KMS-11 (cell line): ENCODE measurements around the gene ADAM8.

ENCODE experiments used
- H2AFZ ChIP-seq: fragments of 200-600 bp; sonication (generic); 2 replicates; pipeline ENCODE4 v1.6.1; 2016; ENCODE audit warnings: antibody characterized with exemption, mixed run types, low read depth
- H3K27ac ChIP-seq: fragments of 200-600 bp; sonication (generic); 2 replicates; pipeline ENCODE4 v1.6.1; 2016; ENCODE audit warnings: mild to moderate bottlenecking, mixed run types
- H3K27me3 ChIP-seq: fragments of 200-600 bp; sonication (generic); 2 replicates; pipeline ENCODE4 v1.6.1; 2017; ENCODE audit warnings: mild to moderate bottlenecking, low read depth, mixed run types, moderate library complexity; ENCODE audit not compliant: insufficient read depth
- H3K36me3 ChIP-seq: fragments of 200-600 bp; sonication (generic); 2 replicates; pipeline ENCODE4 v1.6.1; 2017; ENCODE audit warnings: mild to moderate bottlenecking, mixed run types; ENCODE audit not compliant: insufficient read depth
- H3K4me1 ChIP-seq: fragments of 200-600 bp; sonication (generic); 2 replicates; pipeline ENCODE4 v1.6.1; 2016; ENCODE audit warnings: mild to moderate bottlenecking, low read depth, mixed run types; ENCODE audit not compliant: poor library complexity, severe bottlenecking
- H3K4me2 ChIP-seq: fragments of 200-600 bp; sonication (generic); 2 replicates; pipeline ENCODE4 v1.7.0; 2016; ENCODE audit warnings: mild to moderate bottlenecking, mixed run types
- H3K4me3 ChIP-seq: fragments of 200-600 bp; sonication (generic); IDR thresholded peaks from 2 replicates; pipeline ENCODE4 v1.6.1; 2017; ENCODE audit warnings: low read depth, low read length, mixed read lengths; ENCODE audit not compliant: insufficient read depth
- H3K79me2 ChIP-seq: fragments of 200-600 bp; sonication (generic); 2 replicates; pipeline ENCODE4 v1.6.1; 2016; ENCODE audit warnings: low read depth, mixed run types; ENCODE audit not compliant: insufficient read depth
- H3K9ac ChIP-seq: fragments of 200-600 bp; sonication (generic); 2 replicates; pipeline ENCODE4 v1.6.1; 2016; ENCODE audit warnings: mild to moderate bottlenecking, mixed run types
- H4K20me1 ChIP-seq: fragments of 200-600 bp; sonication (generic); 2 replicates; pipeline ENCODE4 v1.6.1; 2016; ENCODE audit warnings: mild to moderate bottlenecking, mixed run types; ENCODE audit not compliant: insufficient read depth
- TF ChIP-seq, protein P1 (sequence below): fragments of 200-600 bp; sonication (generic); conservative IDR thresholded peaks from 2 replicates; pipeline ENCODE4 v1.6.1; 2017; ENCODE audit warnings: low read depth, mild to moderate bottlenecking, antibody characterized with exemption, low read length, moderate library complexity, mixed read lengths

Gene ADAM8

DNA sequence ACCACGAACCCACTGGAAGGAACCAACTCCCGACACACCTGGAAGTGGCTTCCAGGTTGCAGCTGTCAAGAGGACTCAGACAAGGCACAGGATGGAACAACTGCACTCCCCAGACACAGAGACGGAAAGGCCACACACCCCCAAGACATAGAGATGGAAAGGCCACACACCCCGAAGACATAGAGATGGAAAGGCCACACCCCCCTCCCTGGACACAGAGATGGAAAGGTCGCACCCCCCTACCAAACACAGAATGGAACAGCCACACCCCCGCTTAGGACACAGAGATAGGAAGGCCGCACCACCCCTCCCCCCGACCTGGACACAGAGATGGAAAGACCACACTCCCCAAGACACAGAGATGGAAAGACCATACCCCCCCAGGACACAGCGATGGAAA is 39.6 kb upstream of the ADAM8 start:
- H3K4me1 ChIP-seq = peaks cover 5% of the 10 kb centered on the region

DNA sequence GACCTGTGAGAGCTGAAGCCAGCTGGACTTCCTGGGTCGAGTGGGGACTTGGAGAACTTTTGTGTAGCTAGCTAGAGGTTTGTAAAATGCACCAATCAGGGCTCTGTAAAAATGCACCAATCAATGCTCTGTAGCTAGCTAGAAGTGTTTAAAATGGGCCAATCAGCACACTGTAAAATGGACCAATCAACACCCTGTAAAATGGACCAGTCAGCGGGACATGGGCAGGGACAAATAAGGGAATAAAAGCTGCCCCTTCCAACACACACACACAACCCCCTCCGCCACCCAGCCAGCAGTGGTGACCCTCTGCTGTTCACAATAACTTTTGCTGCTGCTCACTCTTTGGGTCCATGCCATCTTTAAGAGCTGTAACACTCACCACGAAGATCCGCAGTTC is 39.2 kb upstream of the ADAM8 start:
- Histone ChIP-seq H3K4me2 (no peak overlapping the region), H3K79me2 (no peaks in the 10 kb centered on the region), H3K4me3 (no peak overlapping the region), H2AFZ (no peak overlapping the region), H3K36me3 (no peaks in the 10 kb centered on the region), H3K27me3 (no peaks in the 10 kb centered on the region), H3K4me1 (peaks cover 5% of the 10 kb centered on the region), H4K20me1 (no peaks in the 10 kb centered on the region), H3K27ac (no peak overlapping the region), H3K9ac (no peak overlapping the region)
- TF ChIP-seq, protein P1, sequence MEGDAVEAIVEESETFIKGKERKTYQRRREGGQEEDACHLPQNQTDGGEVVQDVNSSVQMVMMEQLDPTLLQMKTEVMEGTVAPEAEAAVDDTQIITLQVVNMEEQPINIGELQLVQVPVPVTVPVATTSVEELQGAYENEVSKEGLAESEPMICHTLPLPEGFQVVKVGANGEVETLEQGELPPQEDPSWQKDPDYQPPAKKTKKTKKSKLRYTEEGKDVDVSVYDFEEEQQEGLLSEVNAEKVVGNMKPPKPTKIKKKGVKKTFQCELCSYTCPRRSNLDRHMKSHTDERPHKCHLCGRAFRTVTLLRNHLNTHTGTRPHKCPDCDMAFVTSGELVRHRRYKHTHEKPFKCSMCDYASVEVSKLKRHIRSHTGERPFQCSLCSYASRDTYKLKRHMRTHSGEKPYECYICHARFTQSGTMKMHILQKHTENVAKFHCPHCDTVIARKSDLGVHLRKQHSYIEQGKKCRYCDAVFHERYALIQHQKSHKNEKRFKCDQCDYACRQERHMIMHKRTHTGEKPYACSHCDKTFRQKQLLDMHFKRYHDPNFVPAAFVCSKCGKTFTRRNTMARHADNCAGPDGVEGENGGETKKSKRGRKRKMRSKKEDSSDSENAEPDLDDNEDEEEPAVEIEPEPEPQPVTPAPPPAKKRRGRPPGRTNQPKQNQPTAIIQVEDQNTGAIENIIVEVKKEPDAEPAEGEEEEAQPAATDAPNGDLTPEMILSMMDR = no peak

More for the DNA sequence above, 39.6 kb upstream of the ADAM8 start:
- Histone ChIP-seq H3K9ac (no peak overlapping the region), H3K27ac (no peak overlapping the region), H3K79me2 (no peaks in the 10 kb centered on the region), H3K4me2 (no peak overlapping the region), H3K36me3 (no peaks in the 10 kb centered on the region), H3K4me3 (no peak overlapping the region), H3K27me3 (no peaks in the 10 kb centered on the region), H2AFZ (no peak overlapping the region), H4K20me1 (no peaks in the 10 kb centered on the region)
- TF ChIP-seq, protein P1 = no peak

DNA sequence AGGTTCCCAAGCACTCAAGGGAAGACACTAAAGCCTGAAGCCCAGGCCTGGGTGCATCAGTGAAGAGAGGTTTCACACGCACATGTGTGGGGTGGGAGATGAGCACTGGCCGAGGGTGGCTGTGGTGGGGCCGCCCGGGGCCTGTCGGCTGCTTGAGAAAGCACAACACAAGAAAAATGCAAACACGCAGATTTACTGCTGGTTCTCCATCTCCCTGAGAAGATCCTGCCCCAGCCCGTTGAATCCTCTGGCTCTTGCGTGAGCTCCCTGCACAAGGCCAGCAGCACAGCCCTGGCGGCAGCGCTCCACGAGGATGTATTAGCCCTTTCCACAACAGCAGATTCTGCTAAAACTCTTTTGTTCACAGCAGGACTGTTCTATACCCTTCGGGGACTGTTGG is 38.2 kb upstream of the ADAM8 start:
- H2AFZ ChIP-seq = no peak overlapping the region
- H3K4me3 ChIP-seq = no peak overlapping the region
- no peak overlapping the region for H3K4me2 ChIP-seq
- no peaks in the 10 kb centered on the region for H4K20me1 ChIP-seq
- TF ChIP-seq, protein P1 = no peak
- H3K36me3 ChIP-seq = no peaks in the 10 kb centered on the region
- no peaks in the 10 kb centered on the region for H3K27me3 ChIP-seq
- no peak overlapping the region for H3K9ac ChIP-seq
- H3K79me2 ChIP-seq = no peaks in the 10 kb centered on the region
- H3K27ac ChIP-seq = no peak overlapping the region
- peaks cover 5% of the 10 kb centered on the region for H3K4me1 ChIP-seq

DNA sequence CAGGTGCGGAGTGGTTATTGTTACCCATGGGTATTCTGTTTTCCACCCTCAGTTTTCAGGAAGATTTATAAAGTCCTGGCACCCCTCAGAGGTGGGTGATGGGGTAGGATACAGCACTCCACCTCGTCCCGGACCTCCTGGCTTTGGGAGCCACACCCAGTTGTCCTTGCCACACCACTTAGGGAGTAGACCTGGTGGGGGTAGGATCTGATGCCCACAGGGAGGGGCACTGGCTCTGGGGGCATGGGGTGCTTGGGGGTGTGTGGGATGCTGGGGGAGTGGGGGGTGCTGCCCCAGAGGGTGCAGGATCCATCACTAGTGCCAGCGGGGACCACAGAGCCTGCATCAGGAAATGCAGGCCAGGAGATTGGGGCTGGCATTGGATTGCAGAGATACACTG is 36.5 kb upstream of the ADAM8 start:
- TF ChIP-seq, protein P1 = no peak
- no peak overlapping the region for H3K4me3 ChIP-seq
- H4K20me1 ChIP-seq = no peaks in the 10 kb centered on the region
- peaks cover 3% of the 10 kb centered on the region; the same call in 1 of the 2 replicates for H3K79me2 ChIP-seq
- H3K27ac ChIP-seq = no peak overlapping the region
- no peak overlapping the region for H2AFZ ChIP-seq
- no peak overlapping the region for H3K4me2 ChIP-seq
- peaks cover 4% of the 10 kb centered on the region for H3K4me1 ChIP-seq
- H3K9ac ChIP-seq = no peak overlapping the region
- no peaks in the 10 kb centered on the region for H3K36me3 ChIP-seq
- H3K27me3 ChIP-seq = no peaks in the 10 kb centered on the region
